NCI-H1436 (cell line): Measurements from ENCODE around the gene CALU.
A peak's percentile ranks its signal among the peaks of the same experiment; 100 is the strongest.

ENCODE experiments used
- DNase-seq: peaks from one replicate; lab custom pipeline; 2025; lab: John Stamatoyannopoulos, UW

The CALU gene

DNA sequence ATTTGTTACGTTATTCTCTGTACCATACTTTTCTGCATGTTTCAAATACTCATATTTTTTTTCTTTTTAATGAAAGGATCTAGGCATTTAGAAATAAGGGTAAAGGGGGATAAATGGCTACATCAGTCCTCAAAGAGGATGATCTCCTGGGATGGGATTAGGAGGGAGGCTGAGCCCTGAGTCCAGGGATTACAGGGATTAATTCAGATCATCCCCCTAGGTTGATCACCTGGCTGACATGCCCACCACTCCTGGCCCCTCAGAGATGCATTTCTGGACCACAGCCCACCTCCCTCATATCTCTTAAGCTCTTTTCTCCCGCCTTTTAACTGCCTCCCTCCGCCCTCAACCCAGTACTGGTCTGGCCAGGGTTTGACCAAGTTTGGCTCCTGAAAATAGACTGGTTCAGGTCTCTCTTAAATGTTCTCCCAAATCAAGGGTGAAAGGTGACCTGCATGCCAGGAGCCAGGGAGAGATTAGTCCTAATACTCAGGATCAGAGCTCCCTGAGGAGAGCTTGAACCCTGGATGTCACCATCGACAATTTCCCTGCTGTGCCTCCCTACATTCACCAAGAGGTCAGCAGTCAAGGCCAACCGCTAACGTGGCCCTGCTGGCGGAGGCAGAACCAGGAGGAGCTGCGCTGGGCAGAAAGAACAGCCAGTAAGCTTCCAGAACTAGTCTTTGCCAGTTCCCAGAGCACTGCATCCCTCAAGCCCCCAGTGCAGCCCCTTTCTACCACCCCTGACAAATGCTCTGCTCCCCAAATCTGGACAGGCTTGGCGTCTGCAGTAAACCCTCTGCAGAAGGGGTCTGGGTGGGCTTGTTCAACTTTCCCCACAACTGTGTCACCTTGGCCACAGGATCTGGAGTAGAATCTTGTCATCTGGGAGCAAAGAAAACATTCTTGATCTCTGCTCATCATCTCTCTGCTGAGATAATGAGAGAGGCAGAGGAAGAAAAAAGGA, 49.6 kb downstream of the CALU start:
- DNase-seq = no peak

DNA sequence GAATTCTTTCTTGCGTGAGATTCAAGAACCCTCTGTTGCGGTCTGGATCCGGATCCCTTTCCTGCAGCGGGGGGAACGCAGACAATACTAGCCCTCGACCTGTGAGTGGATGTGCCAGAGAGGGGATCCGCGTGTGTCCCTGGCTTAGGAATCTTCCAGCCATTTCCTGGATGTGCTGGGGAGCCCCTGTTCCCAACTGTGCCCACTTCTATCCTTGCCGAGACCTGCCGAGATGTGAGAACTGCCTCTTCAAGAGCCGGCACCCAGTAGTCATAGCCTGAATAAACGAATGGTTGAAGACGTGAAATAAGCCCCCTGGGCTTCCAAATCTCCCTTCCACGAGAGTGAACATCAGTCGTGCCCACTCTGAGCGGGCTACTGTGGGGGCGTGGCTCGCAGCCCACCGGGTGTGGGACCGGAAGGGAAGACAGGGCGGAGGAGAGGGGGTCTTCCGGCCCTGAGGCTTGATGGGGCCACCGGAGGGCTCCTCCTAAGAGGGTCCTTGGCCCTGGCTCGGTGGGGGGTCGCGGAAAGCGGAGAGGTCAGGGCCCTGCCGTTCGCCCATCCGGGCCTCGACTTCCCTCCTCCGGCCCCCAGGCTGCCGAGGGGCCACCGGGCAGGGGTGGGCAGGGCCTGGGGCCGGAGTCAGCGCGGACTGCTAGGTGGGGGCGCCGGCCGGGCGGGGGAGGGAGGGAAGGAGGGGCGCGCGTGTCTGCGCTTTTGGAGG, 51.3 kb downstream of the CALU start:
- DNase-seq = no peak

DNA sequence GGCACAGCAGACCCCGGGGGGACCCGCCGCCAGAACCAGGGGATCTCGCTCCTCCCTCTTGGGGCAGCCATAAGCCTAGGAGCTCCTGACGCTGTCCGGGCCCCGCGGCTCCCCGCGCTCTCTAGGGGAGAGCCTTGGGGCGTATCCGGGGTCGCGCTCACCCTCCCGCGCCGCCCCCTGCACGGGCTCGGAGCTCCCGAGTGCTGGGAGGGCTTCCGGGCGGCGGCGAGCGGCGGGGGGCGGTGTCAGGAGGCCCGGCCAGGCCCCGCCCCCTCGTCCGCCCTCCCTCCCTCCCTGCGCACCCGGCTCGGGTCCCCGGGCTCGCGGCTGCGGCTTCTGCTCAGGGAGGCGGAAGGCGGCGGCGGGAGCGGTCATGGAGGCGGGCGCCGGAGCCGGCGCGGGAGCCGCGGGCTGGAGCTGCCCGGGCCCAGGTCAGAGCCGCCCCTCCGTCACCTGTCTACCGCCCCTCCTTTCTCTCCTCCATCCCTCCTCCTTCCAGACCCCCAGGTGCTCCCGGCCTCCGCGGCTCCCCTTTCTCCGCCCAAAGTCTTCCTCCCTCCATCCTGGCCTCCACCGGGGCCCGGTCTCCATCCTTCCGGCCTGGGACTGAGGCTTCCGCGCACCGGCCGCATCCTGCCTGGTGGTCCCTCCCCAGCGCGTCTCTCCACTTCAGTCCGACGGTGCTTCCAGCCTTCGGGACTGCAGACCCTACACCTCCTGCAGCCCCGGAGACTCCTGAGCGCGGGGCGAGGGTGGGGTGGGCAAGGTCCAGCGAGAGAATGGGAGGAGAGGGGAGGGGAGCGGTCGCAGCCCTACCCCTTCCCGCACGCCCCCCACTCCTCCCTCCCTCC, 52.2 kb downstream of the CALU start, which contains the start of gene CCDC136:
Gene CCDC136, plus strand, starts transcription at position 848 of the 851 bp plus-strand sequence. CDS start 444 bp downstream, outside the sequence.
- DNase-seq = peak; percentile 62

DNA sequence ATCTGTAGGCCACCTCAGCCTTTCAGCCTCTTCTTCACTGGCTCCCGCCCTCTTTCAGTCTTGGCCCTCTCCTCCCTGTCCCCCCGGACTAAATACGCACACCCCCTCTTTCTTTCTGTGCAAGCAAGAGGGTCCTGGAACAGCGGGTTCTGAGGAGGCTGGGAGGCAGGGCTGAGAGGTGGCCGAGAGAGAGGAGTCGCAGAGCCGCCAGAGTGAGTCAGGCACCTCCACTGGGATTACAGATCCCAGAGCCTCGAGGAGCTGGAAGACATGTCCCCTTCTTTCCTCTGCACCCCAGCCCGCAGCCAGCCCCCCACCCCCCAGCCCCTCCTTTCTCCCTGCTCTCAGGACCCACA, 52.8 kb downstream of the CALU start:
- no peak for DNase-seq

GRCh38 chr7:128792471-128793180, 53.5 kb downstream of the CALU start:
- DNase-seq = no peak

DNA sequence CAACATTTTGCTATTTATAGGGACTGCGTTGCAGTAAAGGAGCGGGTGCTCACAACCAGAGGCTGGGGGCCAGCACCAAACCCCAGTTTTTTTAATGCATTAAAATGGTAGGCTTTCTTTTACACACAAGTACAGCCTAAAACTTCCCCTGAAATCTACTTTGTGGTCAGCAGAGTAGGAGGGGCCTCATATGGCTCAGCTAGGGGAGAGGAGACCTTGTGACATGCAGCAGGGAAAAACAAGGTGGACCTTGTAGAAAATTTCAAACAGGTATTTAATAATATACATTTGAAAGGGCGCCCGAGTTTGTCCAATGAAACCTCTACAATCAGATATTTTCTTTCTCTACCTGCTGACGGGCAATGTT, 54.0 kb downstream of the CALU start:
- DNase-seq = no peak

DNA sequence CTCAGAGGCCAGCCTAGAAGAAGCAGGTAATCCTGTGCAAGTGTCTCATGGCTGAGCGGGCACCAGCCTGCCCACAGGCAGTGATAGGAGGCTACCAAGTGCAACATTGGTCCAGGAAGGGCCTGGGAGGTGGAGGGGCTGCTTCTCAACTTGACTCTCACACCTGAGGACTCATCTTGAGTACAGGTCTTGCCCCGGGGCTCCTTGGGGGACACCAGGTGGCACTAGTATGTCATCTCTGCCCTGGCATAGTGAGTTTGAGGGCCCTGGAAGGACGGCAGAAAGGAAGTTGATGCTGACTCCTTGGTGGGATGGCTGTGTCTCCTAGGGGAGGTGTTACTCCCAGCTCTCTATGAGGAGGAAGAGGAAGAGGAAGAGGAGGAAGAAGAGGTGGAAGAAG, 54.9 kb downstream of the CALU start:
- no peak for DNase-seq

- no peak for DNase-seq
These were observed 55.3 kb downstream of the CALU start for GRCh38 chr7:128794436-128794835.

GRCh38 chr7:128795129-128795528, 56.0 kb downstream of the CALU start:
- no peak for DNase-seq

DNA sequence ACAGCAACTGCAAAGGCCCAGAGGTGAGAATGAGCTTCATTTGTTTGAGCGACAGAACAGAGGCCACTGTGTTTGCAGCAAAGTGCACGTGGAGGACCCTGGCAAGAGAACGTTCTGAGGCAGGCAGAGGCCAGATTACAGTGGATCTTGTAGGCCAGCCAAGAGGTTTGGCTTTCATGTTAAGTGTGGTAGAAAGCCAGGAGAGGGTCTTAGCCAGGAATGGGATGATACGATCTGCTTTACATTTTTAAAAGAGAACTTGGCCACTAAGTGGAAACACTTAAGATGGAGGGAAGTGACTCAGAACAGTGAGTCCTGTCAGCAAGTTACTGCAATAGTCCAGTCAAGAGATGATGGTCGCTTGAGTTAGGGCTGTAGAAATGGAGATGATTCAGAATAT, 57.2 kb downstream of the CALU start:
- DNase-seq = no peak

DNA sequence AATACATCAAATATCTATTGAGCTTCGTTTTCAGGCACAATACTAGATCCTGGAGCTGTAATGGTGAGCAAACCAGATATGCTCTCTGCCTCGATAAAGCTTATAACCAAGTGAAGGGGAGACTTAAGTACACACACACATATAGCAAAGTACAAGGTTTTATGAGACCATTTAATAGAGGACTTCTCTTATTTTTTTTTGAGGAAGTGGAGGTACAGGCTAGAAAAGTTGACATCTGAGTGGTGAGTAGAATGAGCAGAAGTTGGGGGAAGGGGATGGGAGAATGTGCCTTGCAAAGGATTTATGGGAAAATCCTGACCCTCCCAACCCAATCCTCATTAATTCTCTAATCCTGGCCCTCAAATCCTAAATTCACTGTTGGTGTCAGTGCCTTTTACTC, 60.3 kb downstream of the CALU start:
- DNase-seq = no peak

DNA sequence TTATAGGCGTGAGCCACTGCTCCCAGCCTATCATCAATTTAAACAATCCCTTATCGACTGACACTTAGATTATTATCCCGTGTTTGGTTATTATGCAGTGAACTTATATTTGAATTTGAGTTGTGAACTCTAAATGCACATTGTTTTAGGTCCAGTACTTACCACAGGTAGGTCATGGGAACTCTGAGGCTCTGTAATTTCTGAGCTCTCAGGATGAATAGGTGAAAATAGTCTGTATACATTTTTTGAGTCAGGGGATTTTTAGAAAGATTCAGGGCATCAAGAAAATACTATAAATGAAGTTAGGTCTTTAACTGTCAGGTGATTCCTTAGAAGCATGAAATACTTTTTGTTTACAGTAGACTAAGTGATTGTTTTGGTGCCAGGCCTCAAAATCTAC, 61.4 kb downstream of the CALU start:
- DNase-seq = no peak

- no peak for DNase-seq
These were observed 61.8 kb downstream of the CALU start for GRCh38 chr7:128801003-128801402.

DNA sequence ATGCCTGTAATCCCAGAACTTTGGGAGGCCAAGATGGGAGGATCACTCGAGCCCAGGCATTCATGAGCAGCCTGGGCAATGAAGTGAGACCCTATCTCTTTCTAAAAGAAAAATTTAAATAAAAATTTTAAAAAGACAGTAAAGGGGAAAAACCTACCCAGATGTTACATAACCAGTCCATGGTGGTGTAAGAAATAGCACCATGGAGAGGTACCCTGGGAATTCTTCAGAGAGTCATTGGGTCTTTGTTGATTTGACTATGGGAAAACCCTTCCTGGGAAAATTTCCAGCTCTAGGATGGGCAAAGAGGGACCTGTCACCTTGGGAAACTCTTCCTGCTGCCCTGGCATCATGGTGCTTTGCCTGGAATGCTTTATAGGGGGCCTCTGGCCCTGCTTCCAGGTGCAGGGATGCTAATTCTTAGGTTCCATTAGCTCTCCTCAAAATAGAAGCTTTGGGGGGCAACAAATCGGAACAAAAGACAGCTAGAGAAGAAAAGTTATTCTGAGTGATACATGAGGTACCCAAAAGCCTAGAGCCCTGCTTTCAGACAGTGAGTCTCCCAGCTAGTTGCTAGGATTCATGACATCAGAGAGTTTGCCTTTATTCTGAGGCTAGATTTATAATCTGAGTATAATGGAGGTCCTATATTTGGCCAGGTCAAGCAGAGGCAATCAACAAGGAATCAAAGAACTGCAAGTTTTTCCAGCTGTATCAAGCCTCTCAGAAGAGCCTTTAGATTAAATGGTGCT, 62.7 kb downstream of the CALU start:
- DNase-seq = no peak

DNA sequence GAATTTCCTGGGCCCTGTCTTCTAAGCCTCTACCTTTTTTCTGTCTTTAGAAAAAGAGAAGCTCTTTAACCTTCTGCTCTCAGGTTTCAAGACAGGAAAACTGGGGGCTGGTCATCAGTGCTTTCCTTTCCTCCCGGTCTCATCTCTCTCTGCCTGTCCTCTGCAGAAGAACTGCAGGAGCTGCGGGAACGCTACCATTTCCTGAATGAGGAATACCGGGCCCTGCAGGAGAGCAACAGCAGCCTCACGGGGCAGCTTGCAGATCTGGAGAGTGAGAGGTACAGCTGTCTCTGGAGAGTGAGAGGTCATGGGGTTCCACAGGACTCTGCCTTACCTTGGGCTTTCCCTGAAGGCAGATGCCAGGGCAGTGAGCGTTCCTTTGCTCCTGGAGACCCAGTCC, 65.3 kb downstream of the CALU start:
- no peak for DNase-seq

DNA sequence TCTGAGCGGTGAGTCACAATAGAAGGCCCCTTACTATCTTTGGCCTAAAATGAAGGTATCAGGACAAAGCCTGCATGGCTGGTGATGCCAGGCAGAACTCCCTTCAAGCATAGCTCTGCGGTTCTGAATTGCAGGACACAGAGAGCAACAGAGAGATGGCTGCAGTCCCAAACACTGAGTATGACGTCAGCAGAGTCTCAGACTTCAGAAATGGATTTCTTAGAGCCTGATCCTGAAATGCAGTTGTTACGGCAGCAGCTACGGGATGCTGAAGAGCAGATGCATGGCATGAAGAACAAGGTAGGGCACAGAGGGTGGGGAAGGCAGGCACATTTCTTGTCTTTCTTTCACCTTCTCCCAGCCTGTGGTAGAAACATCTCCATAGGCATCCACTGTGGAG, 66.1 kb downstream of the CALU start:
- no peak for DNase-seq

GRCh38 chr7:128807191-128807590, 68.0 kb downstream of the CALU start:
- no peak for DNase-seq

GRCh38 chr7:128809363-128809762, 70.2 kb downstream of the CALU start:
- DNase-seq = no peak

- DNase-seq = no peak
These were observed 71.3 kb downstream of the CALU start for GRCh38 chr7:128810473-128810872.

DNA sequence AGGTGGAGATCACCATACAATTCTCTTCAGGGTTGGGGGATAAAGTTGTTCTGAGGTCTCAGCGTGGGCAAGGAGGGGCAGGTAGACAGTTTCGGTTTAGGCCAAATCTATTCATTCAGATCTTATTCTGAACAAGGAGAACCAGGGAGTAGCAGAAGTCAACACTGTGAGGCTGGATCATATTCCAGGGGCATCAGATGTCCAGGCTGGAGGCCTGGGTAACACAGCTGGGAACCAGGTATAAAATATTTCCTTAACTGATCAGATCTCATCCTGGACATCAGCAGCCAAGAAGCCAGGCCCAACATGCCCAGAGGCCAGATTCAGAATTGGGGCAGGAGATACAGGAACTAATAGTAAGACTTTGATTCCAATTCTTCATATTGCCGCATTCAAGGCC, 71.8 kb downstream of the CALU start:
- DNase-seq = no peak
